ENCODE results near the gene MATN3. TPM values are rescaled to one million over a fixed set of nuclear protein-coding genes. Genes with fewer than 3 reads are reported as not detected.

MATN3 gene
- total RNA-seq, 3 donors from 2014 or later (not counting 1 experiment from before 2014, with no cell fraction given) = not detected

GRCh38 chr2:19990416-19990728, 22.1 kb downstream of the MATN3 start:
- H3K36me3 ChIP-seq (ENCODE audit: control insufficient read depth, insufficient read depth, low read length) = no peaks in the 10 kb centered on the region
- Mint-ChIP-seq H3K4me1 (peaks cover 24 to 36% of the 10 kb centered on the region in 2 donors), H3K9me3 (no peaks in the 10 kb centered on the region), H3K4me3 (peak overlapping the region; percentile 95), H3K27ac (peak overlapping the region; percentile 88 to 89), H3K27me3 (ENCODE audit: low read depth in 2 of 2) (peaks cover 16 to 28% of the 10 kb centered on the region in 2 donors), H3K36me3 (no peaks in the 10 kb centered on the region)
- 34% methylated on average over 10 of the region's 10 CpGs for WGBS (ENCODE audit: insufficient coverage)
- TF ChIP-seq, protein P1, sequence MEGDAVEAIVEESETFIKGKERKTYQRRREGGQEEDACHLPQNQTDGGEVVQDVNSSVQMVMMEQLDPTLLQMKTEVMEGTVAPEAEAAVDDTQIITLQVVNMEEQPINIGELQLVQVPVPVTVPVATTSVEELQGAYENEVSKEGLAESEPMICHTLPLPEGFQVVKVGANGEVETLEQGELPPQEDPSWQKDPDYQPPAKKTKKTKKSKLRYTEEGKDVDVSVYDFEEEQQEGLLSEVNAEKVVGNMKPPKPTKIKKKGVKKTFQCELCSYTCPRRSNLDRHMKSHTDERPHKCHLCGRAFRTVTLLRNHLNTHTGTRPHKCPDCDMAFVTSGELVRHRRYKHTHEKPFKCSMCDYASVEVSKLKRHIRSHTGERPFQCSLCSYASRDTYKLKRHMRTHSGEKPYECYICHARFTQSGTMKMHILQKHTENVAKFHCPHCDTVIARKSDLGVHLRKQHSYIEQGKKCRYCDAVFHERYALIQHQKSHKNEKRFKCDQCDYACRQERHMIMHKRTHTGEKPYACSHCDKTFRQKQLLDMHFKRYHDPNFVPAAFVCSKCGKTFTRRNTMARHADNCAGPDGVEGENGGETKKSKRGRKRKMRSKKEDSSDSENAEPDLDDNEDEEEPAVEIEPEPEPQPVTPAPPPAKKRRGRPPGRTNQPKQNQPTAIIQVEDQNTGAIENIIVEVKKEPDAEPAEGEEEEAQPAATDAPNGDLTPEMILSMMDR (IDR thresholded peaks at IDR 0.05) = no peak
- peak overlapping the region; percentile 78 for H3K27ac ChIP-seq (ENCODE audit: low read length)
- intact Hi-C loops (cut with micrococcal nuclease) = loop anchor here (1.0 to 5.0 kb wide), 3 partner anchors 60 to 643 kb away; partner anchors contain the start of gene TTC32
- H3K27me3 ChIP-seq (ENCODE audit: control insufficient read depth, insufficient read depth, low read length) = peaks cover 3% of the 10 kb centered on the region
- H3K4me3 ChIP-seq (ENCODE audit: low read length) = peak overlapping the region; percentile 90
- peaks cover 13% of the 10 kb centered on the region for H3K4me1 ChIP-seq (ENCODE audit: control insufficient read depth, insufficient read depth, low read length)
- no peak for DNase-seq
- H3K9me3 ChIP-seq (ENCODE audit: control insufficient read depth, insufficient read depth, low read length) = no peaks in the 10 kb centered on the region
- ATAC-seq = no peak

- TF ChIP-seq, protein P1 (IDR thresholded peaks at IDR 0.05) = no peak
- peak within 1 kb of the TSS; percentile 95 for H3K4me3 Mint-ChIP-seq
- Histone ChIP-seq H3K9me3 (ENCODE audit: control insufficient read depth, insufficient read depth, low read length) (no peaks in the 10 kb centered on the region), H3K4me3 (ENCODE audit: low read length) (peak within 1 kb of the TSS; percentile 90), H3K27me3 (ENCODE audit: control insufficient read depth, insufficient read depth, low read length) (peaks cover 3% of the 10 kb centered on the region), H3K36me3 (ENCODE audit: control insufficient read depth, insufficient read depth, low read length) (no peaks in the 10 kb centered on the region), H3K27ac (ENCODE audit: low read length) (peak within 1 kb of the TSS; percentile 78), H3K4me1 (ENCODE audit: control insufficient read depth, insufficient read depth, low read length) (peaks cover 13% of the 10 kb centered on the region)
- H3K9me3 Mint-ChIP-seq = no peaks in the 10 kb centered on the region
- H3K27me3 Mint-ChIP-seq (ENCODE audit: low read depth in 2 of 2) = peaks cover 16 to 28% of the 10 kb centered on the region in 2 donors
- H3K27ac Mint-ChIP-seq = peak within 1 kb of the TSS; percentile 88 to 89
- H3K36me3 Mint-ChIP-seq = no peaks in the 10 kb centered on the region
- peak; percentile 92 to 98 (median 93) for ATAC-seq
- intact Hi-C loops (cut with micrococcal nuclease) = loop anchor here (1.0 to 5.0 kb wide), 3 partner anchors 60 to 643 kb away; partner anchors contain the start of gene TTC32
- peak; percentile 92 to 94 for DNase-seq
- under 1% methylated on average over 70 of the region's 70 CpGs for WGBS (ENCODE audit: insufficient coverage)
- peaks cover 24 to 36% of the 10 kb centered on the region in 2 donors for H3K4me1 Mint-ChIP-seq
These were observed 22.6 kb downstream of the MATN3 start, which contains the start of gene WDR35 for GRCh38 chr2:19989667-19990415. Gene WDR35 (minus strand): TSS chr2:19990105. CDS start chr2:19990015, 90 bp downstream.

DNA sequence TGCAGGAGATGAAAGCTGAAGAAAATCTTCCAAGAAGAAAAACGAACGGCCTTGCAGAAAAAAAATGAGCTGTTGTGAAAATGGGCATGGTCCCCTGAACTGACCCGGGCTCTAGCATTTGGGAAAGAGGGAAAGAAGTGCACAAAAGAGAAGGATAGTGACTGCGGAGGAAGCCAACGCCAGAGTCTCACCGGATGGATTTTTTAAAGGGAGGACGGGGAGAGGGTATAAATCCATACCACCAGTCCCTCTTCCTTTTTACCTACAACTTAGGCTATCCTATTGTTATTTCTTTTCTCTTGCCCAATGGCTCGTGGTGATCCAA, 23.2 kb downstream of the MATN3 start:
- H3K27me3 Mint-ChIP-seq (ENCODE audit: low read depth in 2 of 2) = peaks cover 11 to 25% of the 10 kb centered on the region in 2 donors
- Histone ChIP-seq H3K9me3 (ENCODE audit: control insufficient read depth, insufficient read depth, low read length) (no peaks in the 10 kb centered on the region), H3K27me3 (ENCODE audit: control insufficient read depth, insufficient read depth, low read length) (peaks cover 3% of the 10 kb centered on the region), H3K4me3 (ENCODE audit: low read length) (peak overlapping the region; percentile 90), H3K4me1 (ENCODE audit: control insufficient read depth, insufficient read depth, low read length) (peaks cover 13% of the 10 kb centered on the region), H3K27ac (ENCODE audit: low read length) (peak overlapping the region; percentile 78), H3K36me3 (ENCODE audit: control insufficient read depth, insufficient read depth, low read length) (no peaks in the 10 kb centered on the region)
- intact Hi-C loops (cut with micrococcal nuclease) = no loop called here
- peak overlapping the region; percentile 88 to 89 for H3K27ac Mint-ChIP-seq
- H3K4me1 Mint-ChIP-seq = peaks cover 24 to 36% of the 10 kb centered on the region in 2 donors
- TF ChIP-seq, protein P1 (IDR thresholded peaks at IDR 0.05) = no peak
- peak overlapping the region; percentile 95 for H3K4me3 Mint-ChIP-seq
- 18% methylated on average over 5 of the region's 8 CpGs for WGBS (ENCODE audit: insufficient coverage)
- peaks cover 3% of the 10 kb centered on the region for H3K36me3 Mint-ChIP-seq
- no peaks in the 10 kb centered on the region for H3K9me3 Mint-ChIP-seq
- ATAC-seq (no peak), DNase-seq (no peak)

Data from natural killer cell (primary cell).